T-helper 17 cell (primary cell): ENCODE data around the gene RABEP2. TPM values are rescaled to one million over a fixed set of nuclear protein-coding genes. Genes with fewer than 3 reads are reported as not detected.
A peak's percentile ranks its signal among the peaks of the same experiment; 100 is the strongest.
"Not testable (repeated sequence)": the region's sequence is repeated elsewhere in the genome, so short reads cannot be mapped to it uniquely, and the experiment has no call there.

Experiments
- ATAC-seq: fragments of 150-1000 bp; cut with Tn5 transposase; 2 replicates; pipeline ENCODE4 v1.10.0; 2021; ENCODE audit warnings: mild to moderate bottlenecking, moderate library complexity
- DNase-seq, 3 donors: peaks; one replicate each; pipeline versions ENCODE4 v3.0.0 to v3.0.0-alpha.2; 2020 to 2021
- H3K9me3 ChIP-seq: one replicate; pipeline ENCODE4 v1.7.0; 2013; ENCODE audit warnings: low read length, mild to moderate bottlenecking; ENCODE audit not compliant: control insufficient read depth, poor library complexity, severe bottlenecking
- H3K27ac Mint-ChIP-seq: one replicate; pipeline ENCODE4 v1.8.0; 2022; ENCODE audit warnings: mild to moderate bottlenecking, moderate library complexity, mixed read lengths
- H3K27me3 Mint-ChIP-seq: one replicate; pipeline ENCODE4 v1.8.0; 2022; ENCODE audit warnings: mixed read lengths
- H3K36me3 Mint-ChIP-seq: one replicate; pipeline ENCODE4 v1.8.0; 2022; ENCODE audit warnings: low read depth, mixed read lengths
- H3K4me1 Mint-ChIP-seq: one replicate; pipeline ENCODE4 v1.8.0; 2022; ENCODE audit warnings: mild to moderate bottlenecking, mixed read lengths
- H3K4me3 Mint-ChIP-seq: one replicate; pipeline ENCODE4 v1.8.0; 2022; ENCODE audit warnings: mild to moderate bottlenecking, moderate library complexity, mixed read lengths
- total RNA-seq, 4 donors: library from RNA in 2 of 4; stranded (reverse) in 2 of 4; gene quantifications; one replicate each; pipeline ENCODE4 v1.2.3 and lab custom pipeline; 2022 to 2026

Gene RABEP2
- total RNA-seq, 2 donors from 2014 or later, result 25.2 to 25.3 TPM

DNA sequence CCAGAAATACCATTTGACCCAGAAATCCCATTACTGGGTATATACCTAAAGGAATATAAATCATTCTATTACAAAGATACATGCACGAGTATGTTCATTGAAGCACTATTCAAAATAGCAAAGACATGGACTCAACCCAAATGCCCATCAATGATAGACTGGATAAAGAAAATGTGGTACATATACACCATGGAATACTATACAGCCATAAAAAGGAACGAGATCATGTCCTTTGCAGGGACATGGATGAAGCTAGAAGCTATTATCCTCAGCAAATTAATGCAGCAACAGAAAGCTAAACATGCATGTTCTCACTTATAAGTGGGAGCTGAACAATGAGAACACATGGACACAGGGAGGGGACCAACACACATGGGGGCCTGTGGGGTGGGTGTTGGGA, 1.2 kb upstream of the RABEP2 start:
- not testable (repeated sequence) for H3K9me3 ChIP-seq, ATAC-seq, DNase-seq, H3K27me3 Mint-ChIP-seq, H3K36me3 Mint-ChIP-seq
- Mint-ChIP-seq H3K27ac (peak overlapping the region; percentile 95), H3K4me3 (peak overlapping the region; percentile 98), H3K4me1 (peaks cover 27% of the 10 kb centered on the region)

GRCh38 chr16:28925386-28926228, 569 bp upstream of the RABEP2 start:
- H3K27me3 Mint-ChIP-seq, result no peaks in the 10 kb centered on the region
- DNase-seq (peak; percentile 53 to 69 (median 58)), ATAC-seq (peak; percentile 64)

DNA sequence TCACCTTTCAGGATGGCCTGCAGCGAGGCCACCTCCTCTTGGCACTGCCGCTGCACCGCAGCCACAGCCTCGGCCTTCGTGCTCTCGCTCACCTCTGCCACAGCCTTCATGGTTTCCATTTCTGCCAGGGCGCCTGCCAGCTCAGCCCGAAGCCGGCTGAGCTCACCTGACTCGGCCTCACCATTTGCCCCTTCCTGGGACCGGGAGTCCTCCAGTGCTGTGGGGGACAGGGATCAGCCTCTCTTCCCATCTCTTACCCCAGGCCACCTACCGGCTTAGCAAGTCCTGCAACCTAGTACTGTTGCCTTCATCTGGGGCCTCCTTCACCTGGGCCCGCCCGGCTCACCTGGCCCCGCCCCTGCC, 658 bp downstream of the RABEP2 start:
- Mint-ChIP-seq H3K36me3 (peaks cover 5% of the 10 kb centered on the region), H3K27ac (peak overlapping the region; percentile 95), H3K4me1 (peaks cover 24% of the 10 kb centered on the region), H3K4me3 (peak overlapping the region; percentile 98), H3K27me3 (no peaks in the 10 kb centered on the region)
- H3K9me3 ChIP-seq, result no peaks in the 10 kb centered on the region
- ATAC-seq (no peak), DNase-seq (peak in 1 of 3 donors; percentile 15)

More at GRCh38 chr16:28925386-28926228, 569 bp upstream of the RABEP2 start:
- no peaks in the 10 kb centered on the region for H3K9me3 ChIP-seq
- peak overlapping the region; percentile 98 for H3K4me3 Mint-ChIP-seq
- H3K36me3 Mint-ChIP-seq, result peaks cover 5% of the 10 kb centered on the region
- H3K27ac Mint-ChIP-seq, result peak overlapping the region; percentile 95
- H3K4me1 Mint-ChIP-seq, result peaks cover 26% of the 10 kb centered on the region

GRCh38 chr16:28923652-28924398, 1.2 kb downstream of the RABEP2 start:
- ATAC-seq (no peak), DNase-seq (no peak)
- Mint-ChIP-seq H3K4me1 (peaks cover 24% of the 10 kb centered on the region), H3K36me3 (peaks cover 5% of the 10 kb centered on the region), H3K4me3 (peak overlapping the region; percentile 98), H3K27ac (peak overlapping the region; percentile 95), H3K27me3 (no peaks in the 10 kb centered on the region)
- H3K9me3 ChIP-seq, result no peaks in the 10 kb centered on the region

DNA sequence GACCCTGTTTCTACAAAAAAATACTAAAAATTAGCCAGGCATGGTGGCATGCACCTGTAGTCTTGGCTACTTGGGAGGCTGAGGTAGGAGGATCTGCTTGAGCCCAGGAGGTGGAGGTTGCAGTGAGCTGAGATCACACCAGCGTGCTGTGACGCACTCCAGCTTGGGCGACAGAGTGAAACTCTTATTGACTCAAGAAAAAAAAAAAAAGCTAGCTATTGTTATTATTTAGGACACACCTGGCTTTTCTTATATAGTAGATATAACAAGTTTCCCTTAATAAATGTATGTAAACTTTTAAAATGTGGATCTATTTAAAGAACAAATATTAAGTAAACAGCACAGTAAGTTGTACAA, 1.8 kb downstream of the RABEP2 start:
- no peak for ATAC-seq
- Mint-ChIP-seq H3K27me3 (no peaks in the 10 kb centered on the region), H3K4me1 (peaks cover 24% of the 10 kb centered on the region)

DNA sequence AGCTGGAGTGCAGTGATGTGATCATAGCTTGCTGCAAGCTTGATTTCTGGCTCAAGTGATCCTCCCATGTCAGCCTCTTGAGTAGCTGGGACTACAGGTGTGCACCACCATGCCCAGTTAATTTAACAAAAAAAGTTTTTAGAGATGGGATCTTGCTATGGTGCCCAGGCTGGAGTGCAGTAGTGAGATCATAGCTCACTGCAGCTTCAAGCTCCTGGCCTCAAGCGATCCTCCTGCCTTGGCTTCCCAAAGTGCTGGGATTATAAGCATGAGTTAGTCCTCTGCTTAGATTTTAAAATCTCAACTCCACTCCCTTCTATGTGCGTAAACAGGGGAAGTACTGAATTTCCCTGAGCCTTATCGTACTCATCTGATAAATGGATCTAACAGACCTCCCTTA, 6.3 kb downstream of the RABEP2 start:
- Mint-ChIP-seq H3K27me3 (no peaks in the 10 kb centered on the region), H3K36me3 (peaks cover 13% of the 10 kb centered on the region), H3K27ac (no peak overlapping the region), H3K4me3 (no peak overlapping the region), H3K4me1 (peaks cover 7% of the 10 kb centered on the region)
- H3K9me3 ChIP-seq, result no peaks in the 10 kb centered on the region
- DNase-seq (no peak), ATAC-seq (no peak)

More for the DNA sequence above, 1.8 kb downstream of the RABEP2 start:
- Mint-ChIP-seq H3K36me3 (peaks cover 5% of the 10 kb centered on the region), H3K4me3 (no peak overlapping the region), H3K27ac (peak overlapping the region; percentile 95)
- no peak for DNase-seq
- H3K9me3 ChIP-seq, result no peaks in the 10 kb centered on the region

GRCh38 chr16:28917095-28917494, 7.9 kb downstream of the RABEP2 start:
- Mint-ChIP-seq H3K4me3 (no peak overlapping the region), H3K27ac (peak overlapping the region; percentile 57)

DNA sequence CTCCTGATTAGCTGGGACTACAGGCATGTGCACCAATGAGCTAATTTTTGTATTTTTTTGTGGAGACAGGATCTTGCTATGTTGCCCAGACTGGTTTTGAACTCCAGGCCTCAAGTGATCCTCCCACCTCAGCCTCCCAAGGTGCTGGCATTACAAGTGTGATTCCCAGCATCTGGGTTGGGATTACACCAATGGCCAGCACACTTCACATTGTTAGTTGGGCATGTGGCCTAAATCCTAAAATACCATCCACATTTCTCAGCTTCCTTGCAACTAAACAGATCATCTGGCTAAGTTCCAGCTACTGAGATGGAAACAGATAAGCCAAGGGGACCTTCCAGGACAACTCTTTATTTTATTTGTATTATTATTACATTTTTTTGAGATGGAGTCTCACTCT, 9.9 kb downstream of the RABEP2 start:
- Mint-ChIP-seq H3K4me1 (no peaks in the 10 kb centered on the region), H3K27ac (peak overlapping the region; percentile 32), H3K4me3 (no peak overlapping the region), H3K36me3 (peaks cover 13% of the 10 kb centered on the region), H3K27me3 (no peaks in the 10 kb centered on the region)
- ATAC-seq (no peak), DNase-seq (no peak)
- H3K9me3 ChIP-seq, result no peaks in the 10 kb centered on the region

More at GRCh38 chr16:28917095-28917494, 7.9 kb downstream of the RABEP2 start:
- Mint-ChIP-seq H3K4me1 (peaks cover 4% of the 10 kb centered on the region), H3K36me3 (peaks cover 16% of the 10 kb centered on the region), H3K27me3 (no peaks in the 10 kb centered on the region)
- DNase-seq (no peak), ATAC-seq (no peak)
- H3K9me3 ChIP-seq, result no peaks in the 10 kb centered on the region

DNA sequence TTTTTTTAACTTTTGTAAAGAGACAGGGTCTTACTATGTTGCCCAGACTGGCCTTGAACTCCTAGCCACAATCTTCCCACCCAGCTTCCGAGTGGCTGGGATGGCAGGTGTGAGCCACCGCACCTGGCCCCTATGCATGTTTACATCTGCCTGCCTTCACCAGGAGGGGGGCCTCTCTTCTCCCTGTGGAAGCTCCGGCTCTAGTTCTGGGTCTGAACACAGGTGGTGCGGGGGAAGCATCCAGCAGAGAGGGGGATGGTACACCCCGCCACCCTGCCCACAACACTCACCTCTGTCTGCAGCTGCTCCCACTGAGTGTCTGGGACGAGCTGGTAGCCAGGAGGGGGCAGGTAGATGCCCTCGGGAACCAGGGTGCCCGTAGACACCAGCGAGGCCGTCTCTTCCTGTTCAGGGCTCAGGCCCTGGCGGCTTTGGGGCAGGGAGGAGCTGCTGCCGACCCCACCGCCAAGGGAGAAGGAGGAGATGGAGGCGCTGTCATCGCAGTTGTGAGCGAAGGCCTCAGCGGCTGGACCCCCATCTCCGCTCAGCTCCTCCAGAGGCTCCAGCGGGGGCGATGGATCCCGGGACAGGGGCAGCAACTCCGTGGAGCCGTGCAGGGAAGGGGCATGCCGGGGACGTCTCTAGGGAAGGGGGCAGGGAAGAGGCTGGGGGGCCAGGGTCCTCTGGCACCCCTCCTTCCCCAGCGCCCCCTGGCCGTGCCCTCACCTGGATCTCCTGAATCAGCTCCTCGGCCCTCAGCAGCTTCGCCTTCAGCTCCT, 10.9 kb downstream of the RABEP2 start:
- peaks cover 13% of the 10 kb centered on the region for H3K36me3 Mint-ChIP-seq
- DNase-seq (no peak), ATAC-seq (no peak)
- H3K27me3 Mint-ChIP-seq, result no peaks in the 10 kb centered on the region
- no peaks in the 10 kb centered on the region for H3K9me3 ChIP-seq
- H3K4me1 Mint-ChIP-seq, result no peaks in the 10 kb centered on the region
- H3K27ac Mint-ChIP-seq, result peak overlapping the region; percentile 32
- H3K4me3 Mint-ChIP-seq, result no peak overlapping the region

DNA sequence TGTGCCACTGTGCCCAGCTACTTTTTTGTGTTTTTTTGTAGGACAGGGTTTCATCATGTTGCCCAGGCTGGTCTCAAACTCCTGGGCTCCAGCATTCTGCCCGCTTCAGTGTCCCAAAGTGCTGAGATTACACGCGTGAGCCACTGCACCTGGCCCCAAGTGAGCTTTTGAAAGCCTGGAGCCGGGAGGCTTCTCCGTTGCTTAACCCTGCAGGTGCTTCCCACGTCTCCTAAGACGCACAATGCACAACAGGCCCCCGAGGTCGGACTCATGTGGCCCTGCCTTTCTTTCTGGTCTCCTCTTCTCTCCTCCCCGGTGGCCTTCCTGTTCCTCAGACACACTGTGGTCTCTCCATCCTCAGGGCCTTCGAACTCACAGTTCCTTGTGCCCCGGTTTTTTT, 12.5 kb downstream of the RABEP2 start:
- H3K36me3 Mint-ChIP-seq, result peaks cover 13% of the 10 kb centered on the region
- peak overlapping the region; percentile 63 for H3K4me3 Mint-ChIP-seq
- H3K27me3 Mint-ChIP-seq, result no peaks in the 10 kb centered on the region
- no peak for ATAC-seq
- no peak for DNase-seq
- no peaks in the 10 kb centered on the region for H3K9me3 ChIP-seq
- H3K4me1 Mint-ChIP-seq, result no peaks in the 10 kb centered on the region
- H3K27ac Mint-ChIP-seq, result no peak overlapping the region

GRCh38 chr16:28910086-28911031, 14.7 kb downstream of the RABEP2 start:
- H3K9me3 ChIP-seq, result no peaks in the 10 kb centered on the region
- H3K4me1 Mint-ChIP-seq, result no peaks in the 10 kb centered on the region
- no peak overlapping the region for H3K27ac Mint-ChIP-seq
- H3K27me3 Mint-ChIP-seq, result no peaks in the 10 kb centered on the region
- peaks cover 10% of the 10 kb centered on the region for H3K36me3 Mint-ChIP-seq
- DNase-seq (no peak), ATAC-seq (no peak)
- H3K4me3 Mint-ChIP-seq, result no peak overlapping the region

DNA sequence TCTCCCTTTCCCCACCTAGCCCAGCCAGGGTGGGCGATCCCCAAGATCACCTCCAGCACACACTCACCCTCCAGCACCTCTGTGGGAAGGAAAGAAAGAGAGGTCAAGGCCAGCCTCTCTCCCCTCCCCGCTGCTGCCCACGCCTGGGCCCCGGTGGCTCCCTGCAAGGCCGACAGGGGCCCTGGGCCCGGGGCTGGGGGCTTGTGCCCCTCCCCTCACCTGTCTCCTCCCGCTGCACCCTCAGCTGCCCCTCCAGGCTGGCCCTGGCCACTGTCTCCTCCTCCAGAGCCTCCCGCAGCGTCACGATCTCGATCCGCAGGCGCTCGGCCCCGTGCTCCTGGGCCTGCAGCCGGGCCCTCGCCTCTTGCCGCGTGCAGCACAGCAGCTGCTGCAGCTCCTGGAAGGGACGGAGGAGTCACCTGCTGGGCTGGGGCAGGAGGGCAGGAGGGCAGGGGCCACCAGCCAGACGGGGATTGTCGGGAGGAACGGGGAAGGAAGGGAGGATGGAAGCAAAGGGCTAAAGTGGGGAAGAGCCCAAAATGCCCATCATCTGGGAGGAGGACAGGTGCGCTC, 19.2 kb downstream of the RABEP2 start:
- no peaks in the 10 kb centered on the region for H3K9me3 ChIP-seq
- H3K36me3 Mint-ChIP-seq, result no peaks in the 10 kb centered on the region
- ATAC-seq (no peak), DNase-seq (no peak)
- no peak overlapping the region for H3K4me3 Mint-ChIP-seq
- H3K4me1 Mint-ChIP-seq, result peaks cover 4% of the 10 kb centered on the region
- H3K27ac Mint-ChIP-seq, result no peak overlapping the region
- no peaks in the 10 kb centered on the region for H3K27me3 Mint-ChIP-seq
